Fibroblast of skin of left quadriceps (primary cell): ENCODE measurements around the gene CCNL1.

Source experiments
- DNase-seq, 2 experiments: peaks; one replicate each; pipeline ENCODE4 v3.0.0-alpha.2; 2013; ENCODE audit warnings: low read depth in 2 of 2

CCNL1 gene

GRCh38 chr3:157145606-157146322 lies 14.2 kb downstream of the CCNL1 start:
- no peak for DNase-seq

GRCh38 chr3:157142315-157142714 lies 17.6 kb downstream of the CCNL1 start:
- DNase-seq, result no peak

- no peak for DNase-seq
Measured at GRCh38 chr3:157139938-157140534, 19.9 kb downstream of the CCNL1 start.

GRCh38 chr3:157136647-157137387 lies 23.1 kb downstream of the CCNL1 start:
- no peak for DNase-seq

GRCh38 chr3:157135671-157136396 lies 24.1 kb downstream of the CCNL1 start:
- no peak for DNase-seq

- no peak for DNase-seq
Measured at GRCh38 chr3:157134620-157135191, 25.2 kb downstream of the CCNL1 start.

GRCh38 chr3:157133434-157134320 lies 26.3 kb downstream of the CCNL1 start:
- no peak for DNase-seq

GRCh38 chr3:157132936-157133335 lies 27.0 kb downstream of the CCNL1 start:
- DNase-seq, result no peak

GRCh38 chr3:157132341-157132740 lies 27.6 kb downstream of the CCNL1 start:
- no peak for DNase-seq

- DNase-seq, result no peak
Measured at GRCh38 chr3:157131861-157132260, 28.1 kb downstream of the CCNL1 start.

- peak in 1 of 2 experiments; percentile 20 for DNase-seq
Measured at GRCh38 chr3:157130467-157131251, 29.3 kb downstream of the CCNL1 start.

- no peak for DNase-seq
Measured at GRCh38 chr3:157129803-157130466, 30.0 kb downstream of the CCNL1 start.

GRCh38 chr3:157128771-157129681 lies 30.9 kb downstream of the CCNL1 start:
- peak in 1 of 2 experiments; percentile 30 for DNase-seq

- no peak for DNase-seq
Measured at GRCh38 chr3:157127831-157128767, 31.8 kb downstream of the CCNL1 start.

- no peak for DNase-seq
Measured at GRCh38 chr3:157127268-157127667, 32.7 kb downstream of the CCNL1 start.

GRCh38 chr3:157126365-157126764 lies 33.6 kb downstream of the CCNL1 start:
- no peak for DNase-seq

GRCh38 chr3:157125101-157125500 lies 34.8 kb downstream of the CCNL1 start:
- DNase-seq, result no peak
